K562 (cell line): ENCODE measurements around the gene GNG7. TPM values are rescaled to one million over a fixed set of nuclear protein-coding genes. Genes with fewer than 3 reads are reported as not detected.

ENCODE experiments used
- CBFA2T3 ChIP-seq: fragments of 450-650 bp; IDR thresholded peaks from 2 replicates; pipeline ENCODE4 v1.6.1; 2017
- EGR1 ChIP-seq: fragments of 450-650 bp; conservative IDR thresholded peaks from 2 replicates; pipeline ENCODE4 v1.6.1; 2017; ENCODE audit warnings: mild to moderate bottlenecking
- ETV5 ChIP-seq: sonication (generic); formaldehyde crosslinking; IDR thresholded peaks from 2 replicates; pipeline ENCODE4 v1.4.0; 2020; ENCODE audit warnings: low read depth, mild to moderate bottlenecking, missing genetic modification reagents
- FOXK2 ChIP-seq, 2 experiments: fragments of 450-650 bp; IDR thresholded peaks in 1 of 2; conservative IDR thresholded peaks in 1 of 2; 2 replicates each; pipeline ENCODE4 v1.6.1; 2016; ENCODE audit warnings: low read depth in 2 of 2, mild to moderate bottlenecking in 1 of 2
- JUN ChIP-seq, 2 experiments: sonication (generic) in 1 of 2; formaldehyde crosslinking in 1 of 2; IDR thresholded peaks; 2 replicates each; pipeline versions ENCODE4 v1.6.1 to v1.8.0; 2012 to 2022; ENCODE audit warnings: borderline replicate concordance in 2 of 2, mild to moderate bottlenecking in 2 of 2, improper control_type of control experiment in 1 of 2, low read depth in 1 of 2, low read length in 1 of 2, missing genetic modification reagents in 1 of 2
- NEUROD1 ChIP-seq: fragments of 150-350 bp; IDR thresholded peaks from 2 replicates; pipeline ENCODE4 v1.6.1; 2014; ENCODE audit warnings: borderline replicate concordance, low read length, low read depth; ENCODE audit not compliant: partially characterized antibody
- TARDBP ChIP-seq: fragments of 450-650 bp; IDR thresholded peaks from 2 replicates; pipeline ENCODE4 v1.6.1; 2016
- ZEB2 ChIP-seq: fragments of 450-650 bp; IDR thresholded peaks from 2 replicates; pipeline ENCODE4 v1.6.1; 2016
- ZFX ChIP-seq: sonication (generic); formaldehyde crosslinking; IDR thresholded peaks from 2 replicates; pipeline ENCODE4 v1.8.0; 2022; ENCODE audit warnings: mild to moderate bottlenecking, missing genetic modification reagents, moderate library complexity
- polyA plus RNA-seq, 8 experiments: library from polyadenylated mRNA; depleted of rRNA in 4 of 8; stranded (reverse) in 5 of 8; unstranded in 3 of 8; fragments of >200 nt; fragmentation: Nextera tagmentation in 2 of 8; fragmentation: Illumina TruSeq in 1 of 8; extraction: Ambion mirVana in 2 of 8; extraction: Trizol in 1 of 8; gene quantifications; 2 replicates each; pipeline versions ENCODE4 v1.2.1 to v1.2.3, GENCODE V29; 2011 to 2014; ENCODE audit warnings: inconsistent platforms in 1 of 8, missing spikeins in 1 of 8
- total RNA-seq, 7 experiments: library from RNA; depleted of rRNA in 6 of 7; stranded (reverse); fragments of >200 nt in 6 of 7; fragmentation: Illumina TruSeq in 2 of 7; extraction: Trizol in 2 of 7; gene quantifications; 2 replicates each; pipeline versions ENCODE4 v1.2.1 to v1.2.3, GENCODE V29; 2011 to 2021; ENCODE audit warnings: low replicate concordance in 1 of 7
- TF ChIP-seq, protein P1 (sequence below): sonication (generic); formaldehyde crosslinking; IDR thresholded peaks from 2 replicates; pipeline ENCODE4 v1.8.0; 2022; ENCODE audit warnings: mild to moderate bottlenecking, missing genetic modification reagents
- TF ChIP-seq, protein P2 (sequence below): fragments of 450-650 bp; IDR thresholded peaks from 2 replicates; pipeline ENCODE4 v1.6.1; 2016
- TF ChIP-seq, protein P3 (sequence below): fragments of 450-650 bp; formaldehyde crosslinking; conservative IDR thresholded peaks from 2 replicates; pipeline ENCODE4 v1.4.0; 2022; ENCODE audit warnings: mild to moderate bottlenecking, missing genetic modification characterization

GNG7 gene
- total and polyA plus RNA-seq, 9 of the 15 experiments (the other 6 are each of a cell fraction or from before 2014, with no cell fraction given): 0.01 to 0.20 (median 0.06) TPM; not detected in 1

DNA sequence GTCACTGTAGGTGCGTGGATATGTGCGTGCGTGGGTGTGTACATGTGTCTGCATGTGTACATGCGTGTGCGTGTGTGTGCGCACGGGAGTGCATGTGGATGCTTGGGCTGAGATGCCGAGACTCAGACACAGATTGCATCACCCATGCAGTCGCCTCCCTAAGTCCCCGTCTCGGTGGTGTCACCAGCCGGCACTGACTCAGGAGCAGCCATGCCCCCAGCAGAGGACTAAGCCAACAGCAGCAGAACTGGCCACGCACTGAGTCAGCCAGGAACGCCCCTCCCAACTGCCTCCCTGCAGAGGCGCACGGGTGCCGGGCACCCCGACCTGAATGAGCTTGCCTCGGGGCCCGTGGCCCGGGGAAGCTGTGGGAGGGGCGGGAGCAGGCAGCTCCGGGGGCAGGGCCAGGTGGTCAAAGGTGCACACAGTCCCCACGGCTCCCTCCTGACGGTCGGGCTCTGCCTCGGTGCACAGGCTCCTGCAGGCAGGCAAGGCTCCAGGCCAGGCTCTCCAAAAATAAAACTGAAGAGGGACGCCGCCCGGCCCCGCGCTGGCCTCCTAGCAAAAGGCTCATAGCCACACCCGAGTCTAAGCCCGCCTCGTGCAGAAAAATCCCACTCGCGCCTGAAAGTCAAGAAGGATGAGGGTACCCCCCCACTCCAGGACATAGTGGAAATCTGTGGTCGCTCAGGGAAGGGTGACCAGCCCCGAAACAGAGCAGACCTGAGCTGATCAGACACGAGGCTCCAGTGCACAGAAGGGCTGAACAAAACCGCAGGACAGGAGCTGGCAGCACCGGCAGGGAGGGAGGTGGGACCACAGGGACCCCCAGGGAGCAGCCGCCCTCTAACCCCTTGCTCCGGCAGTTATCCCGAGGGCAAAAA lies 177.4 kb downstream of the GNG7 start (continued):
- TF ChIP-seq, protein P1, sequence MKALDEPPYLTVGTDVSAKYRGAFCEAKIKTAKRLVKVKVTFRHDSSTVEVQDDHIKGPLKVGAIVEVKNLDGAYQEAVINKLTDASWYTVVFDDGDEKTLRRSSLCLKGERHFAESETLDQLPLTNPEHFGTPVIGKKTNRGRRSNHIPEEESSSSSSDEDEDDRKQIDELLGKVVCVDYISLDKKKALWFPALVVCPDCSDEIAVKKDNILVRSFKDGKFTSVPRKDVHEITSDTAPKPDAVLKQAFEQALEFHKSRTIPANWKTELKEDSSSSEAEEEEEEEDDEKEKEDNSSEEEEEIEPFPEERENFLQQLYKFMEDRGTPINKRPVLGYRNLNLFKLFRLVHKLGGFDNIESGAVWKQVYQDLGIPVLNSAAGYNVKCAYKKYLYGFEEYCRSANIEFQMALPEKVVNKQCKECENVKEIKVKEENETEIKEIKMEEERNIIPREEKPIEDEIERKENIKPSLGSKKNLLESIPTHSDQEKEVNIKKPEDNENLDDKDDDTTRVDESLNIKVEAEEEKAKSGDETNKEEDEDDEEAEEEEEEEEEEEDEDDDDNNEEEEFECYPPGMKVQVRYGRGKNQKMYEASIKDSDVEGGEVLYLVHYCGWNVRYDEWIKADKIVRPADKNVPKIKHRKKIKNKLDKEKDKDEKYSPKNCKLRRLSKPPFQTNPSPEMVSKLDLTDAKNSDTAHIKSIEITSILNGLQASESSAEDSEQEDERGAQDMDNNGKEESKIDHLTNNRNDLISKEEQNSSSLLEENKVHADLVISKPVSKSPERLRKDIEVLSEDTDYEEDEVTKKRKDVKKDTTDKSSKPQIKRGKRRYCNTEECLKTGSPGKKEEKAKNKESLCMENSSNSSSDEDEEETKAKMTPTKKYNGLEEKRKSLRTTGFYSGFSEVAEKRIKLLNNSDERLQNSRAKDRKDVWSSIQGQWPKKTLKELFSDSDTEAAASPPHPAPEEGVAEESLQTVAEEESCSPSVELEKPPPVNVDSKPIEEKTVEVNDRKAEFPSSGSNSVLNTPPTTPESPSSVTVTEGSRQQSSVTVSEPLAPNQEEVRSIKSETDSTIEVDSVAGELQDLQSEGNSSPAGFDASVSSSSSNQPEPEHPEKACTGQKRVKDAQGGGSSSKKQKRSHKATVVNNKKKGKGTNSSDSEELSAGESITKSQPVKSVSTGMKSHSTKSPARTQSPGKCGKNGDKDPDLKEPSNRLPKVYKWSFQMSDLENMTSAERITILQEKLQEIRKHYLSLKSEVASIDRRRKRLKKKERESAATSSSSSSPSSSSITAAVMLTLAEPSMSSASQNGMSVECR: peak; percentile 5; the same call in 1 of the 2 replicates
- TF ChIP-seq ZFX (CRISPR knock-in tag) (peak; percentile 45), TARDBP (0 out of 2 replicates have a peak, but pooled peaks have one; percentile 40), ETV5 (0 out of 2 replicates have a peak, but pooled peaks have one; percentile 25), NEUROD1 (peak; percentile 26), ZEB2 (0 out of 2 replicates have a peak, but pooled peaks have one; percentile 29), FOXK2 (conservative IDR thresholded peaks at IDR 0.05 in 1 of 2, IDR thresholded peaks at IDR 0.05 in 1 of 2; ENCODE audit: low read depth in 2 of 2) (no peak), JUN (IDR thresholded peaks at IDR 0.05; ENCODE audit: borderline replicate concordance, low read depth, low read length) (peak; percentile 88), JUN (CRISPR knock-in tag; IDR thresholded peaks at IDR 0.05; ENCODE audit: borderline replicate concordance) (no peak), CBFA2T3 (no peak), EGR1 (peak; percentile 52; the same call in 1 of the 2 replicates)
- TF ChIP-seq, protein P2, sequence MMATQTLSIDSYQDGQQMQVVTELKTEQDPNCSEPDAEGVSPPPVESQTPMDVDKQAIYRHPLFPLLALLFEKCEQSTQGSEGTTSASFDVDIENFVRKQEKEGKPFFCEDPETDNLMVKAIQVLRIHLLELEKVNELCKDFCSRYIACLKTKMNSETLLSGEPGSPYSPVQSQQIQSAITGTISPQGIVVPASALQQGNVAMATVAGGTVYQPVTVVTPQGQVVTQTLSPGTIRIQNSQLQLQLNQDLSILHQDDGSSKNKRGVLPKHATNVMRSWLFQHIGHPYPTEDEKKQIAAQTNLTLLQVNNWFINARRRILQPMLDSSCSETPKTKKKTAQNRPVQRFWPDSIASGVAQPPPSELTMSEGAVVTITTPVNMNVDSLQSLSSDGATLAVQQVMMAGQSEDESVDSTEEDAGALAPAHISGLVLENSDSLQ: no peak
- TF ChIP-seq, protein P3, sequence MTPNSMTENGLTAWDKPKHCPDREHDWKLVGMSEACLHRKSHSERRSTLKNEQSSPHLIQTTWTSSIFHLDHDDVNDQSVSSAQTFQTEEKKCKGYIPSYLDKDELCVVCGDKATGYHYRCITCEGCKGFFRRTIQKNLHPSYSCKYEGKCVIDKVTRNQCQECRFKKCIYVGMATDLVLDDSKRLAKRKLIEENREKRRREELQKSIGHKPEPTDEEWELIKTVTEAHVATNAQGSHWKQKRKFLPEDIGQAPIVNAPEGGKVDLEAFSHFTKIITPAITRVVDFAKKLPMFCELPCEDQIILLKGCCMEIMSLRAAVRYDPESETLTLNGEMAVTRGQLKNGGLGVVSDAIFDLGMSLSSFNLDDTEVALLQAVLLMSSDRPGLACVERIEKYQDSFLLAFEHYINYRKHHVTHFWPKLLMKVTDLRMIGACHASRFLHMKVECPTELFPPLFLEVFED: 0 out of 2 replicates have a peak, but pooled peaks have one; percentile 33
